Measurements from ENCODE around the gene CTAG2.

The CTAG2 gene

GRCh38 chrX:154661899-154662298 is 8.5 kb upstream of the CTAG2 start:
- CTCF ChIA-PET = no interaction called here
- no peak for TF ChIP-seq CTCF (IDR thresholded peaks at IDR 0.05; ENCODE audit: insufficient read depth, low read length, missing control alignments)
- H3K4me3 ChIP-seq (ENCODE audit: low read depth, low read length) = no peak overlapping the region
- no peak for DNase-seq (ENCODE audit: low read depth, low spot score)
- POLR2A ChIA-PET = no interaction called here

GRCh38 chrX:154661170-154661569 is 7.8 kb upstream of the CTAG2 start:
- POLR2A ChIA-PET = no interaction called here
- CTCF ChIA-PET = no interaction called here
- no peak for TF ChIP-seq CTCF (IDR thresholded peaks at IDR 0.05; ENCODE audit: insufficient read depth, low read length, missing control alignments)
- no peak overlapping the region for H3K4me3 ChIP-seq (ENCODE audit: low read depth, low read length)
- DNase-seq (ENCODE audit: low read depth, low spot score) = no peak

- POLR2A ChIA-PET = interaction anchor here (1.1 kb wide), 1 partner anchor 86 kb away, joined by 3 read pairs; no protein-coding TSS in a partner anchor
- no peak for DNase-seq (ENCODE audit: low read depth, low spot score)
- CTCF ChIA-PET = no interaction called here
- H3K4me3 ChIP-seq (ENCODE audit: low read depth, low read length) = no peak overlapping the region
- no peak for TF ChIP-seq CTCF (IDR thresholded peaks at IDR 0.05; ENCODE audit: insufficient read depth, low read length, missing control alignments)
Observed at GRCh38 chrX:154660541-154660940, 7.2 kb upstream of the CTAG2 start.

GRCh38 chrX:154658957-154659356 is 5.6 kb upstream of the CTAG2 start:
- no peak overlapping the region for H3K4me3 ChIP-seq (ENCODE audit: low read depth, low read length)
- ChIA-PET CTCF (no interaction called here), POLR2A (no interaction called here)
- DNase-seq (ENCODE audit: low read depth, low spot score) = no peak
- TF ChIP-seq CTCF (IDR thresholded peaks at IDR 0.05; ENCODE audit: insufficient read depth, low read length, missing control alignments) = no peak

- no peak overlapping the region for H3K4me3 ChIP-seq (ENCODE audit: low read depth, low read length)
- ChIA-PET CTCF (no interaction called here), POLR2A (no interaction called here)
- no peak for TF ChIP-seq CTCF (IDR thresholded peaks at IDR 0.05; ENCODE audit: insufficient read depth, low read length, missing control alignments)
- no peak for DNase-seq (ENCODE audit: low read depth, low spot score)
Observed at GRCh38 chrX:154658187-154658586, 4.8 kb upstream of the CTAG2 start.

- no peak overlapping the region for H3K4me3 ChIP-seq (ENCODE audit: low read depth, low read length)
- ChIA-PET CTCF (no interaction called here), POLR2A (no interaction called here)
- TF ChIP-seq CTCF (IDR thresholded peaks at IDR 0.05; ENCODE audit: insufficient read depth, low read length, missing control alignments) = no peak
- no peak for DNase-seq (ENCODE audit: low read depth, low spot score)
Observed at GRCh38 chrX:154657226-154657805, 3.9 kb upstream of the CTAG2 start.
